HepG2 (cell line): ENCODE data around the gene IL1RAPL2. TPM values are rescaled to one million over a fixed set of nuclear protein-coding genes. Genes with fewer than 3 reads are reported as not detected.

Experiments
- ATAC-seq: fragments of 200-7000 bp; cut with Tn5 transposase; 3 replicates; pipeline ENCODE4 v1.9.1; 2020; ENCODE audit warnings: mild to moderate bottlenecking, moderate library complexity
- BruUV-seq: library from RNA; stranded (reverse); fragments of 400-500 nt; replicated peaks from 2 replicates; lab custom pipeline; 2021; lab: Mats Ljungman, UMichigan
- CTCF ChIA-PET: fragments of 300-600 bp; formaldehyde crosslinking; extraction: SDS; loops from one replicate; lab custom pipeline; 2021; ENCODE audit warnings: low total read pairs, inconsistent platforms, low intra/inter-chr PET ratio; lab: Yijun Ruan, JAX
- POLR2A ChIA-PET: fragments of 350-600 bp; sonication (Branson Sonifier 250); formaldehyde crosslinking; loops from one replicate; lab custom pipeline; 2020; ENCODE audit warnings: antibody characterized with exemption, inconsistent platforms; lab: Yijun Ruan, JAX
- DNase-seq: peaks from one replicate; pipeline ENCODE4 v3.0.0-alpha.2; 2015; ENCODE audit warnings: low spot score
- FAIRE-seq: peaks from 3 replicates; lab custom pipeline; 2011; peaks lifted over from hg19 to GRCh38; lab: Jason Lieb, UNC
- H2AFZ ChIP-seq: one replicate; pipeline ENCODE4 v1.6.1; 2011; ENCODE audit warnings: low read length, inconsistent platforms
- H3K27ac ChIP-seq: fragments of 300-600 bp; 3 replicates; pipeline ENCODE4 v1.8.0; 2011; ENCODE audit warnings: mixed run types, mild to moderate bottlenecking, mixed read lengths, low read length, inconsistent platforms; ENCODE audit not compliant: insufficient read depth; ENCODE audit errors: extremely low read length
- H3K27me3 ChIP-seq, 2 experiments: fragments of 200-600 bp in 1 of 2; 2 replicates in 1 of 2; 3 replicates in 1 of 2; pipeline versions ENCODE4 v1.6.0 to v1.8.0; 2011; ENCODE audit warnings: low read length in 2 of 2, mild to moderate bottlenecking in 2 of 2, moderate library complexity in 2 of 2, inconsistent platforms in 1 of 2; ENCODE audit not compliant: insufficient read depth in 2 of 2, control insufficient read depth in 1 of 2
- H3K36me3 ChIP-seq, 2 experiments: fragments of 200-600 bp in 1 of 2; replicated peaks in 1 of 2; 2 replicates in 1 of 2; 3 replicates in 1 of 2; pipeline versions ENCODE4 v1.5.1 to v1.8.0; 2011; ENCODE audit warnings: low read length in 2 of 2, inconsistent platforms in 1 of 2; ENCODE audit not compliant: insufficient read depth in 2 of 2, control insufficient read depth in 1 of 2
- H3K4me1 ChIP-seq: 2 replicates; pipeline ENCODE4 v1.5.1; 2012; ENCODE audit warnings: low read length, inconsistent platforms; ENCODE audit not compliant: insufficient read depth
- H3K4me2 ChIP-seq: 2 replicates; pipeline ENCODE4 v1.6.0; 2011; ENCODE audit warnings: low read depth, low read length, inconsistent platforms
- H3K4me3 ChIP-seq, 3 experiments: fragments of 200-600 bp in 1 of 3; sonication (generic), shearing (Covaris generic) in 1 of 3; replicated peaks in 1 of 3; 2 replicates each; pipeline ENCODE4 v1.5.1; 2011 to 2016; ENCODE audit warnings: low read length in 3 of 3, inconsistent platforms in 2 of 3, low read depth in 2 of 3, mild to moderate bottlenecking in 2 of 3, control low read depth in 1 of 3, mixed read lengths in 1 of 3; ENCODE audit not compliant: insufficient read depth in 1 of 3
- H3K79me2 ChIP-seq: one replicate; pipeline ENCODE4 v1.6.1; 2011; ENCODE audit warnings: low read length, inconsistent platforms; ENCODE audit not compliant: insufficient read depth
- H3K9ac ChIP-seq: 2 replicates; pipeline ENCODE4 v1.6.0; 2011; ENCODE audit warnings: mild to moderate bottlenecking, low read depth, low read length, inconsistent platforms; ENCODE audit not compliant: insufficient read depth
- H3K9me3 ChIP-seq: 2 replicates; pipeline ENCODE4 v1.5.1; 2012; ENCODE audit warnings: mild to moderate bottlenecking, low read length
- H4K20me1 ChIP-seq: 2 replicates; pipeline ENCODE4 v1.6.0; 2011; ENCODE audit warnings: inconsistent platforms, mild to moderate bottlenecking, low read length, moderate library complexity; ENCODE audit not compliant: insufficient read depth
- ETV5 ChIP-seq: IDR thresholded peaks from 2 replicates; pipeline ENCODE4 v1.6.1; 2018; ENCODE audit warnings: missing biosample characterization, missing genetic modification reagents, inconsistent platforms, borderline replicate concordance
- HNRNPL ChIP-seq: fragments of 200-400 bp; formaldehyde crosslinking; IDR thresholded peaks from 2 replicates; pipeline ENCODE4 v1.6.1; 2017; ENCODE audit warnings: mild to moderate bottlenecking, low read depth, low read length
- KDM4B ChIP-seq: sonication (generic); formaldehyde crosslinking; IDR thresholded peaks from 2 replicates; pipeline ENCODE4 v1.4.0; 2020; ENCODE audit warnings: missing genetic modification reagents
- MYNN ChIP-seq: sonication (generic); formaldehyde crosslinking; IDR thresholded peaks from 2 replicates; pipeline ENCODE4 v1.4.0; 2020; ENCODE audit warnings: mild to moderate bottlenecking, low read depth, missing genetic modification reagents
- NPAS2 ChIP-seq: sonication (generic); formaldehyde crosslinking; IDR thresholded peaks from 2 replicates; pipeline ENCODE4 v1.8.0; 2022; ENCODE audit warnings: mild to moderate bottlenecking, missing genetic modification reagents, borderline replicate concordance
- NR2F1 ChIP-seq, 2 experiments: fragments of 450-650 bp in 1 of 2; formaldehyde crosslinking in 1 of 2; IDR thresholded peaks; 2 replicates each; pipeline versions ENCODE4 v1.5.0 to v1.6.1; 2016 to 2020; ENCODE audit warnings: mild to moderate bottlenecking in 1 of 2, missing compliant biosample characterization in 1 of 2, missing genetic modification reagents in 1 of 2, moderate library complexity in 1 of 2
- SALL2 ChIP-seq: sonication (generic); formaldehyde crosslinking; IDR thresholded peaks from 2 replicates; pipeline ENCODE4 v1.8.1; 2023; ENCODE audit warnings: mild to moderate bottlenecking, missing genetic modification reagents, inconsistent platforms
- SIX4 ChIP-seq: sonication (generic); formaldehyde crosslinking; IDR thresholded peaks from 2 replicates; pipeline ENCODE4 v1.4.0; 2020; ENCODE audit warnings: missing genetic modification reagents
- ZFP41 ChIP-seq: sonication (generic); formaldehyde crosslinking; IDR thresholded peaks from 2 replicates; pipeline ENCODE4 v1.4.0; 2020; ENCODE audit warnings: mild to moderate bottlenecking, missing genetic modification reagents, borderline replicate concordance
- ZNF121 ChIP-seq: sonication (generic); formaldehyde crosslinking; IDR thresholded peaks from 2 replicates; pipeline ENCODE4 v1.5.0; 2020; ENCODE audit warnings: mild to moderate bottlenecking, missing genetic modification reagents
- ZNF549 ChIP-seq: sonication (generic); formaldehyde crosslinking; IDR thresholded peaks from 2 replicates; pipeline ENCODE4 v1.5.0; 2020; ENCODE audit warnings: missing genetic modification reagents
- ZNF564 ChIP-seq: sonication (generic); formaldehyde crosslinking; IDR thresholded peaks from 2 replicates; pipeline ENCODE4 v1.8.1; 2023; ENCODE audit warnings: mild to moderate bottlenecking, missing genetic modification reagents
- WGBS: methylation state at CpG from one replicate; pipeline ENCODE4 v1.1.6; 2017; ENCODE audit warnings: low lambda C conversion rate; 5-methylcytosine and 5-hydroxymethylcytosine counted together
- in situ Hi-C: cut with HindIII; loops from 2 replicates; pipeline ENCODE4 v1.10.0; 2017; ENCODE audit warnings: low pct_unique_long_range_greater_than_20kb; ENCODE audit not compliant: extremely low pct_ligation_motif_present
- intact Hi-C: fragments of 100-400 bp; cut with micrococcal nuclease; formaldehyde crosslinking; loops from one replicate; pipeline ENCODE4 v1.10.0; 2022; ENCODE audit not compliant: unreplicated experiment
- polyA plus RNA-seq, 8 experiments: library from polyadenylated mRNA; depleted of rRNA in 3 of 8; stranded (reverse) in 7 of 8; unstranded in 1 of 8; fragments of >200 nt; fragmentation: Illumina TruSeq in 4 of 8; extraction: Trizol in 4 of 8; gene quantifications; 2 replicates each; pipeline versions ENCODE4 v1.2.1 to v1.2.3, GENCODE V29; 2011 to 2016; ENCODE audit warnings: low read depth in 4 of 8, missing spikeins in 1 of 8, mixed read lengths in 1 of 8; ENCODE audit not compliant: insufficient read depth in 1 of 8
- total RNA-seq, 5 experiments: library from RNA; depleted of rRNA; stranded (reverse); fragments of >200 nt; fragmentation: Illumina TruSeq; extraction: Trizol; gene quantifications; 2 replicates each; pipeline ENCODE4 v1.2.3, GENCODE V29; 2016; ENCODE audit warnings: low read depth in 1 of 5
- TF ChIP-seq, protein P1 (sequence below): sonication (generic); formaldehyde crosslinking; IDR thresholded peaks from 2 replicates; pipeline ENCODE4 v1.5.0; 2020; ENCODE audit warnings: mild to moderate bottlenecking, missing genetic modification reagents
- TF ChIP-seq, protein P2 (sequence below): sonication (generic); formaldehyde crosslinking; IDR thresholded peaks from 2 replicates; pipeline ENCODE4 v1.9.0; 2021; ENCODE audit warnings: missing genetic modification reagents, mild to moderate bottlenecking, borderline replicate concordance
- TF ChIP-seq, protein P3 (sequence below): sonication (generic); formaldehyde crosslinking; IDR thresholded peaks from 2 replicates; pipeline ENCODE4 v1.5.0; 2020; ENCODE audit warnings: missing genetic modification reagents

Gene IL1RAPL2
- total and polyA plus RNA-seq, 2 of the 13 experiments (the other 11 are each of a cell fraction or from before 2014, with no cell fraction given): not detected

DNA sequence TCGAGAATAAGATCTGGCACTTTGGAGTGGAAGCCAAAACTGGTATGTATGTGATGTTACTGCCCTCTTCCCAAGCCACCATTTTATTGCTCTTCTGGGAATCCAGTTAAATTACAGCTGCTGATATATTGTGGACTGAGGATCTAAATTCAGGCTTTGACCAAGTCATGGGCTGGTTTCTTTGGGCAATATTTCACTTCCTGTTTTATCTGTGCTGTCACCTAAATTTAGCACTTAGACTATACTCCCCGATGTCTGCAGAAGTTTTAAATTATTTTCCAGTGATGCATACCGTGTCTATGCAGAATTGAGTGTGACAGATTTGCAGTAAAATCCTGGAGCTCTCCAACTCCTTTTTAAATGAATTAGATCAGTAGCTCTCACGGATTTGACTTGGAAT lies 554.5 kb downstream of the IL1RAPL2 start:
- Histone ChIP-seq H3K79me2 (no peaks in the 10 kb centered on the region), H3K4me2 (no peak overlapping the region), H4K20me1 (no peaks in the 10 kb centered on the region), H3K36me3 (no peaks in the 10 kb centered on the region), H3K9me3 (no peaks in the 10 kb centered on the region), H3K9ac (no peak overlapping the region), H3K4me1 (no peaks in the 10 kb centered on the region), H3K27me3 (no peaks in the 10 kb centered on the region), H2AFZ (no peak overlapping the region), H3K4me3 (no peak overlapping the region), H3K27ac (no peak overlapping the region)
- intact Hi-C loops (no loop called here), in situ Hi-C loops (no loop called here)
- POLR2A ChIA-PET: no interaction called here
- 18% methylated on average over 4 of the region's 4 CpGs for WGBS
- no TSS peak for BruUV-seq
- no peak for FAIRE-seq
- TF ChIP-seq HNRNPL (no peak), SIX4 (CRISPR knock-in tag) (no peak), ZFP41 (CRISPR knock-in tag) (no peak), MYNN (CRISPR knock-in tag) (no peak), NPAS2 (CRISPR knock-in tag) (no peak), ETV5 (CRISPR knock-in tag) (no peak), ZNF549 (no peak), NR2F1 (CRISPR knock-in tag; IDR thresholded peaks at IDR 0.05) (no peak), KDM4B (CRISPR knock-in tag) (no peak), ZNF121 (CRISPR knock-in tag) (no peak), SALL2 (no peak), ZNF564 (CRISPR knock-in tag) (no peak)
- TF ChIP-seq, protein P1, sequence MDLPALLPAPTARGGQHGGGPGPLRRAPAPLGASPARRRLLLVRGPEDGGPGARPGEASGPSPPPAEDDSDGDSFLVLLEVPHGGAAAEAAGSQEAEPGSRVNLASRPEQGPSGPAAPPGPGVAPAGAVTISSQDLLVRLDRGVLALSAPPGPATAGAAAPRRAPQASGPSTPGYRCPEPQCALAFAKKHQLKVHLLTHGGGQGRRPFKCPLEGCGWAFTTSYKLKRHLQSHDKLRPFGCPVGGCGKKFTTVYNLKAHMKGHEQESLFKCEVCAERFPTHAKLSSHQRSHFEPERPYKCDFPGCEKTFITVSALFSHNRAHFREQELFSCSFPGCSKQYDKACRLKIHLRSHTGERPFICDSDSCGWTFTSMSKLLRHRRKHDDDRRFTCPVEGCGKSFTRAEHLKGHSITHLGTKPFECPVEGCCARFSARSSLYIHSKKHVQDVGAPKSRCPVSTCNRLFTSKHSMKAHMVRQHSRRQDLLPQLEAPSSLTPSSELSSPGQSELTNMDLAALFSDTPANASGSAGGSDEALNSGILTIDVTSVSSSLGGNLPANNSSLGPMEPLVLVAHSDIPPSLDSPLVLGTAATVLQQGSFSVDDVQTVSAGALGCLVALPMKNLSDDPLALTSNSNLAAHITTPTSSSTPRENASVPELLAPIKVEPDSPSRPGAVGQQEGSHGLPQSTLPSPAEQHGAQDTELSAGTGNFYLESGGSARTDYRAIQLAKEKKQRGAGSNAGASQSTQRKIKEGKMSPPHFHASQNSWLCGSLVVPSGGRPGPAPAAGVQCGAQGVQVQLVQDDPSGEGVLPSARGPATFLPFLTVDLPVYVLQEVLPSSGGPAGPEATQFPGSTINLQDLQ: no peak
- TF ChIP-seq, protein P2, sequence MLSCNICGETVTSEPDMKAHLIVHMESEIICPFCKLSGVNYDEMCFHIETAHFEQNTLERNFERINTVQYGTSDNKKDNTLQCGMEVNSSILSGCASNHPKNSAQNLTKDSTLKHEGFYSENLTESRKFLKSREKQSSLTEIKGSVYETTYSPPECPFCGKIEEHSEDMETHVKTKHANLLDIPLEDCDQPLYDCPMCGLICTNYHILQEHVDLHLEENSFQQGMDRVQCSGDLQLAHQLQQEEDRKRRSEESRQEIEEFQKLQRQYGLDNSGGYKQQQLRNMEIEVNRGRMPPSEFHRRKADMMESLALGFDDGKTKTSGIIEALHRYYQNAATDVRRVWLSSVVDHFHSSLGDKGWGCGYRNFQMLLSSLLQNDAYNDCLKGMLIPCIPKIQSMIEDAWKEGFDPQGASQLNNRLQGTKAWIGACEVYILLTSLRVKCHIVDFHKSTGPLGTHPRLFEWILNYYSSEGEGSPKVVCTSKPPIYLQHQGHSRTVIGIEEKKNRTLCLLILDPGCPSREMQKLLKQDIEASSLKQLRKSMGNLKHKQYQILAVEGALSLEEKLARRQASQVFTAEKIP: no peak
- TF ChIP-seq, protein P3, sequence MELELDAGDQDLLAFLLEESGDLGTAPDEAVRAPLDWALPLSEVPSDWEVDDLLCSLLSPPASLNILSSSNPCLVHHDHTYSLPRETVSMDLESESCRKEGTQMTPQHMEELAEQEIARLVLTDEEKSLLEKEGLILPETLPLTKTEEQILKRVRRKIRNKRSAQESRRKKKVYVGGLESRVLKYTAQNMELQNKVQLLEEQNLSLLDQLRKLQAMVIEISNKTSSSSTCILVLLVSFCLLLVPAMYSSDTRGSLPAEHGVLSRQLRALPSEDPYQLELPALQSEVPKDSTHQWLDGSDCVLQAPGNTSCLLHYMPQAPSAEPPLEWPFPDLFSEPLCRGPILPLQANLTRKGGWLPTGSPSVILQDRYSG (CRISPR knock-in tag): no peak
- no peak for ATAC-seq
- no peak for DNase-seq
- CTCF ChIA-PET: no interaction called here
